Suprapubic skin (tissue), 4 donors: ENCODE measurements around the gene RBM28.

Source experiments
- EP300 ChIP-seq: sonication (generic); formaldehyde crosslinking; IDR thresholded peaks from one replicate; pipeline ENCODE4 v1.6.1; 2017; ENCODE audit warnings: antibody characterized with exemption
- POLR2A ChIP-seq, 2 donors: fragments of 450-650 bp; IDR thresholded peaks; one replicate each; pipeline ENCODE4 v1.6.1; 2017; ENCODE audit warnings: antibody characterized with exemption in 2 of 2, mild to moderate bottlenecking in 2 of 2, moderate library complexity in 2 of 2
- POLR2AphosphoS5 ChIP-seq, 3 donors: sonication (generic); formaldehyde crosslinking; IDR thresholded peaks; one replicate each; pipeline ENCODE4 v1.6.1; 2017; ENCODE audit warnings: antibody characterized with exemption in 3 of 3
- TF ChIP-seq, protein P1 (sequence below), 2 donors: fragments of 200-600 bp in 1 of 2; fragments of 450-650 bp in 1 of 2; sonication (generic) in 1 of 2; IDR thresholded peaks; one replicate each; pipeline ENCODE4 v1.5.1; 2016 to 2019; ENCODE audit warnings: antibody characterized with exemption in 2 of 2, mild to moderate bottlenecking in 1 of 2, moderate library complexity in 1 of 2

DNA sequence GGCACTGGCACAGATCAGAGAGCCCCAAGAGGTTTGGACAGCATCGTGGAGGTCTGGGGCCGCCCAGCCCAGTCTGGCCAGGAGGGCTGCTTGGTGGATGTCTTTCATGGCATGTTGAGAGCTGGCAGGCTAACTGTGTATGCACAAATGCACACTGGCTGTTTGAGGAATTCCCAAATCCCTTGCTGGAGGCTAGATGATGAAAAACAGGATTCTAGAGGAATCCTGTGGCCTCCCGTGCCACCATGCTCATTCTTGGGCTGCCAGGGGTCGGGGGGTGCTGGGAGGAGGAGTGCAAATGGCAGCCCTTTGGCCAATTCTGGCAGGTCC is 76.1 kb downstream of the RBM28 start:
- TF ChIP-seq POLR2AphosphoS5 (IDR thresholded peaks at IDR 0.05) = no peak
- TF ChIP-seq, protein P1, sequence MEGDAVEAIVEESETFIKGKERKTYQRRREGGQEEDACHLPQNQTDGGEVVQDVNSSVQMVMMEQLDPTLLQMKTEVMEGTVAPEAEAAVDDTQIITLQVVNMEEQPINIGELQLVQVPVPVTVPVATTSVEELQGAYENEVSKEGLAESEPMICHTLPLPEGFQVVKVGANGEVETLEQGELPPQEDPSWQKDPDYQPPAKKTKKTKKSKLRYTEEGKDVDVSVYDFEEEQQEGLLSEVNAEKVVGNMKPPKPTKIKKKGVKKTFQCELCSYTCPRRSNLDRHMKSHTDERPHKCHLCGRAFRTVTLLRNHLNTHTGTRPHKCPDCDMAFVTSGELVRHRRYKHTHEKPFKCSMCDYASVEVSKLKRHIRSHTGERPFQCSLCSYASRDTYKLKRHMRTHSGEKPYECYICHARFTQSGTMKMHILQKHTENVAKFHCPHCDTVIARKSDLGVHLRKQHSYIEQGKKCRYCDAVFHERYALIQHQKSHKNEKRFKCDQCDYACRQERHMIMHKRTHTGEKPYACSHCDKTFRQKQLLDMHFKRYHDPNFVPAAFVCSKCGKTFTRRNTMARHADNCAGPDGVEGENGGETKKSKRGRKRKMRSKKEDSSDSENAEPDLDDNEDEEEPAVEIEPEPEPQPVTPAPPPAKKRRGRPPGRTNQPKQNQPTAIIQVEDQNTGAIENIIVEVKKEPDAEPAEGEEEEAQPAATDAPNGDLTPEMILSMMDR (IDR thresholded peaks at IDR 0.05) = no peak
- no peak for TF ChIP-seq POLR2A (IDR thresholded peaks at IDR 0.05)
- TF ChIP-seq EP300 = no peak
